ENCODE results near the gene FAM76B.

The FAM76B gene

DNA sequence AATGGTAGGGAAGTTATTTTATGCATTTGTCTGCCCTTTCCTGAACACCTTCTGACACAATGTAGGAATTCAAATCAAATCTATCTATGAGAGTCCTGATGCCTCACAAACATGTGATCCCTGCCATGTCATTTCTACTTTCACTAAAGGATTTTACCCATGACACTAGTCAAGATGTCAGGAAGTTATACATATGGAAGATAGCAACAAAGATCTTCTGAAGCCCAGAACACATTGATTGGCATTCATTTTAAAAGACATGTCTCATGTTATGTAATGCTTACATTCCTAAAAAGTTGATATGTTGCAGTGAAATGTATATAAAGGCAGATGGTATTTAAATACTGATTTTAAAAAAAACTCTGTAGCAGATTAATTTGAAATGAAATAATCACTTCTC lies 61.5 kb downstream of the FAM76B start:
- no peak for DNase-seq

DNA sequence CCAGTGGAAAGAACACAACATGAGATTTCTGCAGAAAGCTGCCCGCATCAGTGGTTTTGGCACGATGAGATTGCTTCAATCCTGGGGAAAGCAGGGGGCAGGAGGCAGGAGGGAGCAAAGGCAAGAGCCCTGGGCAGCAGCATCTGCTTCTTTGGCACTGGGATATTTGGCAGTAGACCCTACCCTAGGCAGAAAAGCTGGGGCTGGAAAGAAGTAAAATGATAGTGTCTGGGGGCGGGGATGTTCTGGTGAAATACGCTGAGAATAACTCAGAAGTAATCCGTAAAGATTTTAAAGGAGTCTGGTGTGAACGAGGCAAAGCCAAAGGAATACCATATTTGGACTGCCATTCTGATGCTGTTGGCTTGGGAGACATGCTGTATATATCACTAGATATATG lies 62.0 kb downstream of the FAM76B start:
- DNase-seq = no peak

DNA sequence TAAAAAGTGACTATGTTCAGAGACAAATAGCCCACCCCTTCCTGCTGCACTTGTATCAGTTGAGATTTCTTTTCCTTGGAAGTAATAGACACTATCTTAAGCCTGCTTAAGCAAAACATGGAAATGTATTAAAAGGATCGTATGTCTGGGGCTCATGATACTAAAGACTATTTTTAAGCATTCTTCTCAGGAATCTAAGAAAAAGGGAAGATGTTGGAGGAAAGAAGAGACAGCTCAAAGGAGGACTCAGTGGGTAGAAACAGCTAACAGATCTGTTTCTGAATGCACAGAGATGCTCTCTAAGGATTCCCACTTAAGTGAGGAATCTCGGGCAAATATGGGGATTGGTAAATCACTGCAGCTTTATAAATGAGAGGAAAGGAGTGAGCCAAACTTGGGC lies 62.5 kb downstream of the FAM76B start:
- DNase-seq = no peak

DNA sequence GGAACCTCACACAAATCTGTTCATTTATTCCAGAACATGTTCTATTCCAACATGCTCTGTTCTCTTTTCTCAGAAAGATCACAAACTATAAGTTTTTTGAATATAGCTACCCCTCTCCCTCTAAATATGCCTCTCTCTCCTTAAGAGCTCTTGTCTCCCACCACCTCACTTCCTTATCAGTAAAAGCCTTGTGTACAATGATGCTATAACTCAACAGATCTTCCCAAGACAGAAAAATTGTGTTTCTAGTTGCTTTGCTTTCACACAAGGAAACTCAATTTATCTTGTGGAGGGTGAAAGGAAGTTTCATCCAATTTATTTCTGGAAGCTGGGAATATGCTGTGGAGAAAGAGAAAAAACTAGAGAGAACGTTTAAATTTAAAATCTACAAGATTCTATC lies 64.4 kb downstream of the FAM76B start:
- DNase-seq = no peak

DNA sequence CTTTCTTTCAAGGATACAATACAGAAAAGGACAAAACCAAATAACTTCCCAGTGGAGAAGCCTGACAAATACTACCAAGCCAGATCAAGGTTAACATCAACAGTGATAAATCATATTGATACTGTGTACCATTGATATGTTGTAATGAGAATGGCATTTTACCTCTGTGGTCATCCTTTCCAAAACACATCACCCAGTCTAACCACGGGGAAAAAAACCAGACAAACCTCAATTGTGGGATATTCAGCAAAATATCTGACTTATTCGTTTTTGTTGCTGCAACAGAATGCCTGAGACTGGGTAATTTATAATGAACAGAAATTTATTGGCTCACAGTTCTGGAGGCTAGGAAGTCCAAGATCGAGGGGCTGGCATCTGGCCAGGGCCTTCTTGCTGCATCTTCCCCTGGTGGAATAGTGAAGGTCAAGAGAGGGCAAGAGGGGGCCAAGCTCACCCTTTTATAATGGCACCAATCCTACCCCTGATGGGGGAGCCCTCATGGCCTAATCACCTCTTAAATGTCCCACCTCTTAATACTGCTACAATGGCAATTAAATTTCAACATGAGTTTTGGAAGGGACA lies 66.1 kb downstream of the FAM76B start:
- peak; percentile 16 for DNase-seq

DNA sequence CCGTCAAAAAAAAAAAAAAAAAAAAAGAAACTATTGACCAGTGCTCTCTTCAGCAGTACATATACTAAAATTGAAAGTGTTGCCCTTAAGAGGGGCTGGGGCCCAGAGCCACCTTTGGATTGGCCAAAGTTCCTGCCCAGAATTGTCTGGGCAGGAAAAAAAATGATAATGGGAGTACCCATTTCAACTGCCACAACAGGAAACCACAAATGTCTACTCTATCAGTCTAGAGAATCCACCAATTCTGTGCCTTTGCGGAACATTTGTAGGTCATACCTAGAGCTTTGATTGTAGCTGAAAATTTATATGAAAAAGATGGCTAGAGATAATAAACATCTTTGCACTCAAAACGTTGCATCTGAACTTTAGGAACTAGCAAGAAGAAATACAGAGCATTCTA lies 69.4 kb downstream of the FAM76B start:
- no peak for DNase-seq

Data from fibroblast of skin of right quadriceps (primary cell).